SK-N-SH (cell line): ENCODE results near the gene CRELD2.

ENCODE experiments used
- POLR2AphosphoS5 ChIP-seq: IDR thresholded peaks from 2 replicates; pipeline ENCODE4 v1.6.1; 2012; ENCODE audit warnings: low read depth, low read length
- RCOR1 ChIP-seq: fragments of 150-350 bp; IDR thresholded peaks from 2 replicates; pipeline ENCODE4 v1.6.1; 2017; ENCODE audit warnings: antibody characterized with exemption, low read length
- TF ChIP-seq, protein P1 (sequence below): fragments of 200-600 bp; sonication (generic); IDR thresholded peaks from 2 replicates; pipeline ENCODE4 v1.6.1; 2017; ENCODE audit warnings: antibody characterized with exemption, mild to moderate bottlenecking, moderate library complexity
- TF ChIP-seq, protein P2 (sequence below): IDR thresholded peaks from 2 replicates; pipeline ENCODE4 v1.4.0; 2012; ENCODE audit warnings: low read depth

DNA sequence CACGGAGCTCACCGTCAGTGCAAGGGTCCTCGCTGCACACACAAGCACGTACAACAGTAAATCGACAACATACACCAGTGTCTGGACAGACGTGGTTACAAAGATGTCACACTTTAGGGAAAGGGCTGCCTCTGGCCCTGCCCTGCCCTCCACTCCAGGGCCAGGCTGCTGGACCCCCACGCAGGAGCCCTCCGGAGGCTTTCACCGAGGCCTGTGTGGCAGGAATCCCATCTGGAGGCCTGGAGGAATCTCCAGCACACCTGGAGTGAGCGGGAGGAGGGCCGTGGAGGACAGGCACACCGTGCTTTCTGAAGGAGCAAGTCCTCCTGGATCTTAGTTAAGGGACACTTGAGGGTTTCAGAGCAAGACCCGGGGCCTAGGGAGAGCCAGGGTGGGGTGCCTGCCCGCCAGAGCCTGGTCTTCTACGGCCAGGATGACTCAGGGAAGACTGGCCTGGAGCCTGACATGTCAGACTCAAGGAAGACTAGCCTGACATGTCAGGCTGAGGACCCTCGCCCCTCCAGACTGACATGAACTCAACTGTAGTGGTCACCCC lies 40.0 kb downstream of the CRELD2 start:
- TF ChIP-seq RCOR1 (no peak), POLR2AphosphoS5 (no peak)
- TF ChIP-seq, protein P1, sequence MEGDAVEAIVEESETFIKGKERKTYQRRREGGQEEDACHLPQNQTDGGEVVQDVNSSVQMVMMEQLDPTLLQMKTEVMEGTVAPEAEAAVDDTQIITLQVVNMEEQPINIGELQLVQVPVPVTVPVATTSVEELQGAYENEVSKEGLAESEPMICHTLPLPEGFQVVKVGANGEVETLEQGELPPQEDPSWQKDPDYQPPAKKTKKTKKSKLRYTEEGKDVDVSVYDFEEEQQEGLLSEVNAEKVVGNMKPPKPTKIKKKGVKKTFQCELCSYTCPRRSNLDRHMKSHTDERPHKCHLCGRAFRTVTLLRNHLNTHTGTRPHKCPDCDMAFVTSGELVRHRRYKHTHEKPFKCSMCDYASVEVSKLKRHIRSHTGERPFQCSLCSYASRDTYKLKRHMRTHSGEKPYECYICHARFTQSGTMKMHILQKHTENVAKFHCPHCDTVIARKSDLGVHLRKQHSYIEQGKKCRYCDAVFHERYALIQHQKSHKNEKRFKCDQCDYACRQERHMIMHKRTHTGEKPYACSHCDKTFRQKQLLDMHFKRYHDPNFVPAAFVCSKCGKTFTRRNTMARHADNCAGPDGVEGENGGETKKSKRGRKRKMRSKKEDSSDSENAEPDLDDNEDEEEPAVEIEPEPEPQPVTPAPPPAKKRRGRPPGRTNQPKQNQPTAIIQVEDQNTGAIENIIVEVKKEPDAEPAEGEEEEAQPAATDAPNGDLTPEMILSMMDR = no peak
- TF ChIP-seq, protein P2, sequence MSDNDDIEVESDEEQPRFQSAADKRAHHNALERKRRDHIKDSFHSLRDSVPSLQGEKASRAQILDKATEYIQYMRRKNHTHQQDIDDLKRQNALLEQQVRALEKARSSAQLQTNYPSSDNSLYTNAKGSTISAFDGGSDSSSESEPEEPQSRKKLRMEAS = no peak
